ENCODE data around the gene TMEM51.

The TMEM51 gene

GRCh38 chr1:15120251-15120945 is 33.1 kb upstream of the TMEM51 start:
- H3K27me3 ChIP-seq (ENCODE audit: control insufficient read depth, insufficient read depth, low read length), result no peaks in the 10 kb centered on the region
- no peaks in the 10 kb centered on the region for H3K36me3 ChIP-seq (ENCODE audit: control insufficient read depth, insufficient read depth, low read length)
- H3K27ac ChIP-seq, result no peak overlapping the region
- H3K9me3 ChIP-seq (ENCODE audit: control insufficient read depth, low read length), result no peaks in the 10 kb centered on the region
- TF ChIP-seq CTCF (IDR thresholded peaks at IDR 0.05), result no peak
- no peak overlapping the region for H3K4me3 ChIP-seq (ENCODE audit: low read depth, low read length)
- no peak overlapping the region for H3K9ac ChIP-seq
- H3K4me2 ChIP-seq (ENCODE audit: low read length), result no peak overlapping the region
- no peaks in the 10 kb centered on the region for H3K79me2 ChIP-seq
- H3K4me1 ChIP-seq, result no peaks in the 10 kb centered on the region
- H2AFZ ChIP-seq, result no peak overlapping the region

GRCh38 chr1:15122331-15122730 is 31.2 kb upstream of the TMEM51 start:
- Histone ChIP-seq H3K4me1 (no peaks in the 10 kb centered on the region), H3K27me3 (ENCODE audit: control insufficient read depth, insufficient read depth, low read length) (no peaks in the 10 kb centered on the region), H3K9me3 (ENCODE audit: control insufficient read depth, low read length) (no peaks in the 10 kb centered on the region), H3K9ac (no peak overlapping the region), H3K27ac (no peak overlapping the region), H3K4me3 (ENCODE audit: low read depth, low read length) (no peak overlapping the region), H3K36me3 (ENCODE audit: control insufficient read depth, insufficient read depth, low read length) (no peaks in the 10 kb centered on the region), H3K79me2 (no peaks in the 10 kb centered on the region), H3K4me2 (ENCODE audit: low read length) (no peak overlapping the region), H2AFZ (no peak overlapping the region)
- TF ChIP-seq CTCF (IDR thresholded peaks at IDR 0.05), result no peak

GRCh38 chr1:15123270-15123669 is 30.3 kb upstream of the TMEM51 start:
- H3K9ac ChIP-seq, result no peak overlapping the region
- no peaks in the 10 kb centered on the region for H3K79me2 ChIP-seq
- no peak overlapping the region for H3K27ac ChIP-seq
- no peaks in the 10 kb centered on the region for H3K4me1 ChIP-seq
- no peak for TF ChIP-seq CTCF (IDR thresholded peaks at IDR 0.05)
- no peak overlapping the region for H3K4me3 ChIP-seq (ENCODE audit: low read depth, low read length)
- no peaks in the 10 kb centered on the region for H3K27me3 ChIP-seq (ENCODE audit: control insufficient read depth, insufficient read depth, low read length)
- no peak overlapping the region for H3K4me2 ChIP-seq (ENCODE audit: low read length)
- H3K9me3 ChIP-seq (ENCODE audit: control insufficient read depth, low read length), result no peaks in the 10 kb centered on the region
- H2AFZ ChIP-seq, result no peak overlapping the region
- no peaks in the 10 kb centered on the region for H3K36me3 ChIP-seq (ENCODE audit: control insufficient read depth, insufficient read depth, low read length)

- Histone ChIP-seq H3K27ac (no peak overlapping the region), H3K4me3 (ENCODE audit: low read depth, low read length) (no peak overlapping the region), H3K79me2 (no peaks in the 10 kb centered on the region), H3K4me2 (ENCODE audit: low read length) (no peak overlapping the region), H3K27me3 (ENCODE audit: control insufficient read depth, insufficient read depth, low read length) (no peaks in the 10 kb centered on the region), H3K36me3 (ENCODE audit: control insufficient read depth, insufficient read depth, low read length) (no peaks in the 10 kb centered on the region), H3K4me1 (no peaks in the 10 kb centered on the region), H3K9ac (no peak overlapping the region), H2AFZ (no peak overlapping the region), H3K9me3 (ENCODE audit: control insufficient read depth, low read length) (no peaks in the 10 kb centered on the region)
- TF ChIP-seq CTCF (IDR thresholded peaks at IDR 0.05), result no peak
Measured at GRCh38 chr1:15123925-15124324, 29.6 kb upstream of the TMEM51 start.

Measured in parathyroid adenoma (tissue), 2 donors.